ENCODE measurements around the gene KRTAP23-1. TPM values are rescaled to one million over a fixed set of nuclear protein-coding genes. Genes with fewer than 3 reads are reported as not detected.

Gene KRTAP23-1
- total RNA-seq, 1 experiment from 2014 or later = not detected

- no peaks in the 10 kb centered on the region for H3K36me3 Mint-ChIP-seq (ENCODE audit: insufficient read depth, unreplicated experiment)
- H3K27ac Mint-ChIP-seq (ENCODE audit: unreplicated experiment) = no peak overlapping the region
- peaks cover 10% of the 10 kb centered on the region for H3K27me3 Mint-ChIP-seq (ENCODE audit: insufficient read depth, unreplicated experiment)
- Histone ChIP-seq H3K4me3 (ENCODE audit: low read depth, low read length) (no peak overlapping the region), H3K27me3 (replicated peaks; ENCODE audit: control insufficient read depth, insufficient read depth, low read length) (no peaks in the 10 kb centered on the region), H3K36me3 (ENCODE audit: control insufficient read depth, insufficient read depth, low read length) (no peaks in the 10 kb centered on the region), H3K9me3 (no peaks in the 10 kb centered on the region), H3K4me1 (no peaks in the 10 kb centered on the region)
- no peak for DNase-seq
- no peaks in the 10 kb centered on the region for H3K9me3 Mint-ChIP-seq (ENCODE audit: unreplicated experiment)
- CTCF ChIA-PET = no interaction called here
- H3K4me1 Mint-ChIP-seq (ENCODE audit: low read depth, unreplicated experiment) = no peaks in the 10 kb centered on the region
- POLR2A ChIA-PET = no interaction called here
- BruUV-seq (replicated peaks) = no TSS peak
- no peak for TF ChIP-seq CTCF (IDR thresholded peaks at IDR 0.05; ENCODE audit: insufficient read depth in 1 of 2, low read depth in 1 of 2, low read length in 1 of 2, severe bottlenecking in 1 of 2, unreplicated experiment in 1 of 2)
- H3K4me3 Mint-ChIP-seq (ENCODE audit: unreplicated experiment) = no peak overlapping the region
- intact Hi-C loops (cut with micrococcal nuclease; ENCODE audit: unreplicated experiment) = no loop called here
Observed at GRCh38 chr21:30354308-30355005, 6.1 kb upstream of the KRTAP23-1 start.

GRCh38 chr21:30351534-30351933 lies 3.1 kb upstream of the KRTAP23-1 start:
- Histone ChIP-seq H3K4me3 (ENCODE audit: low read depth, low read length) (no peak overlapping the region), H3K9me3 (no peaks in the 10 kb centered on the region), H3K4me1 (no peaks in the 10 kb centered on the region), H3K36me3 (ENCODE audit: control insufficient read depth, insufficient read depth, low read length) (no peaks in the 10 kb centered on the region), H3K27me3 (replicated peaks; ENCODE audit: control insufficient read depth, insufficient read depth, low read length) (no peaks in the 10 kb centered on the region)
- intact Hi-C loops (cut with micrococcal nuclease; ENCODE audit: unreplicated experiment) = no loop called here
- Mint-ChIP-seq H3K4me3 (ENCODE audit: unreplicated experiment) (no peak overlapping the region), H3K36me3 (ENCODE audit: insufficient read depth, unreplicated experiment) (no peaks in the 10 kb centered on the region), H3K9me3 (ENCODE audit: unreplicated experiment) (no peaks in the 10 kb centered on the region), H3K4me1 (ENCODE audit: low read depth, unreplicated experiment) (no peaks in the 10 kb centered on the region), H3K27ac (ENCODE audit: unreplicated experiment) (no peak overlapping the region), H3K27me3 (ENCODE audit: insufficient read depth, unreplicated experiment) (peaks cover 10% of the 10 kb centered on the region)
- no peak for TF ChIP-seq CTCF (IDR thresholded peaks at IDR 0.05; ENCODE audit: insufficient read depth in 1 of 2, low read depth in 1 of 2, low read length in 1 of 2, severe bottlenecking in 1 of 2, unreplicated experiment in 1 of 2)
- no TSS peak for BruUV-seq (replicated peaks)
- no peak for DNase-seq
- ChIA-PET CTCF (no interaction called here), POLR2A (no interaction called here)

GRCh38 chr21:30349572-30349971 lies 1.2 kb upstream of the KRTAP23-1 start:
- Histone ChIP-seq H3K36me3 (ENCODE audit: control insufficient read depth, insufficient read depth, low read length) (no peaks in the 10 kb centered on the region), H3K9me3 (no peaks in the 10 kb centered on the region), H3K27me3 (replicated peaks; ENCODE audit: control insufficient read depth, insufficient read depth, low read length) (no peaks in the 10 kb centered on the region), H3K4me3 (ENCODE audit: low read depth, low read length) (no peak overlapping the region), H3K4me1 (no peaks in the 10 kb centered on the region)
- no peaks in the 10 kb centered on the region for H3K9me3 Mint-ChIP-seq (ENCODE audit: unreplicated experiment)
- BruUV-seq (replicated peaks) = no TSS peak
- CTCF ChIA-PET = interaction anchor here (0.8 to 1.2 kb wide), 3 partner anchors 8 to 59 kb away, joined by 3 to 4 read pairs (median 3); no protein-coding TSS in a partner anchor
- TF ChIP-seq CTCF (IDR thresholded peaks at IDR 0.05; ENCODE audit: insufficient read depth in 1 of 2, low read depth in 1 of 2, low read length in 1 of 2, severe bottlenecking in 1 of 2, unreplicated experiment in 1 of 2) = no peak
- no peak overlapping the region for H3K27ac Mint-ChIP-seq (ENCODE audit: unreplicated experiment)
- POLR2A ChIA-PET = no interaction called here
- intact Hi-C loops (cut with micrococcal nuclease; ENCODE audit: unreplicated experiment) = no loop called here
- no peak overlapping the region for H3K4me3 Mint-ChIP-seq (ENCODE audit: unreplicated experiment)
- DNase-seq = no peak
- H3K36me3 Mint-ChIP-seq (ENCODE audit: insufficient read depth, unreplicated experiment) = no peaks in the 10 kb centered on the region
- H3K4me1 Mint-ChIP-seq (ENCODE audit: low read depth, unreplicated experiment) = no peaks in the 10 kb centered on the region
- peaks cover 8% of the 10 kb centered on the region for H3K27me3 Mint-ChIP-seq (ENCODE audit: insufficient read depth, unreplicated experiment)
